KOPT-K1 (cell line): Measurements from ENCODE around the gene HBB.

ENCODE experiments used
- H3K27ac ChIP-seq: fragments of 200-600 bp; sonication (generic); 2 replicates; pipeline ENCODE4 v1.5.1; 2016; ENCODE audit warnings: antibody characterized with exemption, mild to moderate bottlenecking, low read depth, low read length; ENCODE audit not compliant: poor library complexity, severe bottlenecking
- H3K36me3 ChIP-seq: fragments of 200-600 bp; sonication (generic); 2 replicates; pipeline ENCODE4 v1.5.1; 2017; ENCODE audit warnings: antibody characterized with exemption, mild to moderate bottlenecking, low read length, moderate library complexity; ENCODE audit not compliant: insufficient read depth
- H3K9me3 ChIP-seq: fragments of 200-600 bp; sonication (generic); 2 replicates; pipeline ENCODE4 v1.5.1; 2017; ENCODE audit warnings: antibody characterized with exemption, low read length, mild to moderate bottlenecking; ENCODE audit not compliant: insufficient read depth, poor library complexity, severe bottlenecking

HBB gene

DNA sequence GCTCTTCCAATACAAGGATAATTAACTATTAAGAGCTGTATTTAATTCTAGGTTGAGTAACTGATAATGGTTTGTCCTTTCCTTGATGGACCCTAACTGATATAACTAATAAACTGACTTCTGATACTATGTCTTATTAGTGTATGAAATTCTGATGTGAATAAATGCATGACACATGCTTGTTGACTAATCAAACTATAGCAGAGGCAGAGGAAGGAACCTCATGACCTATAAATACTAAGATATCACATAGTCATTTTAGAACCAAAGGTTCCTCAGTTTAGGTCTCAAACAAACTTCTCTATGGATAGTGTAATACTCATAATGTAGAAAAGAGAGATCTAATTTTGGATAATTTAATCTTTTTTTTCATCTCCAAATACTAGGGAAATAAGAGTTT, 12.2 kb upstream of the HBB start:
- H3K36me3 ChIP-seq: no peaks in the 10 kb centered on the region
- H3K27ac ChIP-seq: no peak overlapping the region
- H3K9me3 ChIP-seq: no peaks in the 10 kb centered on the region

DNA sequence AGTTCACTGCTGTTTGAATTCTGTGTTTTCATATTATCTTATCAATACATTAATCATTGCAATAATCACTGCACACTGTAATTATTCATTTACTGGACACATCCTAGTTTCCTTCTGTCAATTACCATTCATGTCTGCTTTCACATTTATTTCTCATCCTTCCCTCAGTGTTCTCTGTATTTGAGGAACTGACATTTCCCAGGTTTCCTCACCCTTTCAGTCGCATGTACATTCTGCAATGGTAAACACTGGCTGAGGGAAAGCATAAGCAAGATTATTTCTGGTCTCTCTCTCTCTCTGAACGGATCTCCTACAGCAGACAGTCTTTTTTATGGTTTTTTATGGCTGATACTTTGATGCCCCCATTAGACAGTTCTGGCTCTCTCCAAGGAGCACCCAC, 11.6 kb upstream of the HBB start:
- Histone ChIP-seq H3K27ac (no peak overlapping the region), H3K36me3 (no peaks in the 10 kb centered on the region), H3K9me3 (no peaks in the 10 kb centered on the region)

DNA sequence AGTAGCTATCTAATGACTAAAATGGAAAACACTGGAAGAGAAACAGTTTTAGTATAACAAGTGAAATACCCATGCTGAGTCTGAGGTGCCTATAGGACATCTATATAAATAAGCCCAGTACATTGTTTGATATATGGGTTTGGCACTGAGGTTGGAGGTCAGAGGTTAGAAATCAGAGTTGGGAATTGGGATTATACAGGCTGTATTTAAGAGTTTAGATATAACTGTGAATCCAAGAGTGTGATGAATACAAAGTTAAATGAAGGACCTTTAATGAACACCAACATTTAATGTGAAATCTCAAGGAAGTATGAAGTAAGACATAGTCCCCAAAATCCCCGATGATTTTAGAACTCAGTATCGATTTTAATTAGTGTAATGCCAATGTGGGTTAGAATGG, 10.5 kb upstream of the HBB start:
- Histone ChIP-seq H3K36me3 (no peaks in the 10 kb centered on the region), H3K9me3 (no peaks in the 10 kb centered on the region), H3K27ac (no peak overlapping the region)

DNA sequence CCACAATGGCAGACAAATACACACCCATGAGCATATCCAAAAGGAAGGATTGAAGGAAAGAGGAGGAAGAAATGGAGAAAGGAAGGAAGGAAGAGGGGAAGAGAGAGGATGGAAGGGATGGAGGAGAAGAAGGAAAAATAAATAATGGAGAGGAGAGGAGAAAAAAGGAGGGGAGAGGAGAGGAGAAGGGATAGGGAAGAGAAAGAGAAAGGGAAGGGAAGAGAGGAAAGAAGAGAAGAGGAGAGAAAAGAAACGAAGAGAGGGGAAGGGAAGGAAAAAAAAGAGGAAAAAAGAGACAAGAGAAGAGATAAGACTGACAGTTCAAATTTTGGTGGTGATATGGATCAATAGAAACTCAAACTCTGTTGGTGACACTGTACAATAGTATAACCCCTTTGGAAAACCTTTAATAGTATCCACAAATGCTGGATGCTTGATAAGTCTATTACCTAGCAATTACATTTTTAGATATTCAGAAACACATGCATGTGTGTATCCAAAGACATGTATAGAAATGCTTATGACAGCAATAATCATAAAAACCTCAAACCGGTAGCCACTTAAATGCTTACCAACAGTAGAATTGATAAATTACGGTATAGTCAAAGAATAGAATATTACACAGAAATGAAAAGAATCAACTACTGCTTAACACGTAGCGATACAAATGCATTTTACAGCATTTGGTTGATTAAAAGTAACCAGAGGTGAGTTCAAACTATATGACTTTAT, 8.7 kb upstream of the HBB start:
- Histone ChIP-seq H3K36me3 (no peaks in the 10 kb centered on the region), H3K27ac (no peak overlapping the region), H3K9me3 (no peaks in the 10 kb centered on the region)

DNA sequence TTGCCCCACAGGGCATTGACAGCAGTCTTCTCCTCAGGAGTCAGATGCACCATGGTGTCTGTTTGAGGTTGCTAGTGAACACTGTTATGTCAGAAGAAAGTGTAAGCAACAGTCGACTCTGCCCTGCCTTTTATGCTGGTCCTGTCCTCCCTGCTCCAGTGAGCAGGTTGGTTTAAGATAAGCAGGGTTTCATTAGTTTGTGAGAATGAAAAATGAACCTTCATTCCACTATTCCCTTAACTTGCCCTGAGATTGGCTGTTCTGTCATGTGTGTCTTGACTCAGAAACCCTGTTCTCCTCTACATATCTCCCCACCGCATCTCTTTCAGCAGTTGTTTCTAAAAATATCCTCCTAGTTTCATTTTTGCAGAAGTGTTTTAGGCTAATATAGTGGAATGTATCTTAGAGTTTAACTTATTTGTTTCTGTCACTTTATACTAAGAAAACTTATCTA, 7.5 kb upstream of the HBB start, which contains the start of gene HBD:
TSS of gene HBD (minus strand) at position 103 of the 454 bp plus-strand sequence. CDS start at position 53, 50 bp downstream.
- no peaks in the 10 kb centered on the region for H3K9me3 ChIP-seq
- H3K36me3 ChIP-seq: no peaks in the 10 kb centered on the region
- H3K27ac ChIP-seq: no peak within 1 kb of the TSS

DNA sequence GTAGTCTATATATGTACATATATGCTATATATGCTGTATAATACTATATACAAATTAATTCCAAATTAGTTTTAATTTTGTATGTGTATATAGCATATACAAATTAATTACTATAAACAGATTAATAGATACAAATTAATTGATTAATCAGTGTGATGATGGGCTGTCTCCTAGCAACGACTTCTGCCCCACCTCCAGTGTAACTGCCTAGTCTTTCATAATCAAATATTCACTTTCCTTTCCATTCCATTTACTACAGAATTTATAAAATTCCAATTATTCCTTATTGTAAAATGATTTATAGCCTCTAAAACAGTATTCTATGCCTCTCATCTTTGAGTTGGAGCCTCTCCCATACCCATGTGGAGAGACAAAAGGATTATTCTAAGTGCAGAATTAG, 6.4 kb upstream of the HBB start:
- Histone ChIP-seq H3K27ac (no peak overlapping the region), H3K9me3 (no peaks in the 10 kb centered on the region), H3K36me3 (no peaks in the 10 kb centered on the region)

DNA sequence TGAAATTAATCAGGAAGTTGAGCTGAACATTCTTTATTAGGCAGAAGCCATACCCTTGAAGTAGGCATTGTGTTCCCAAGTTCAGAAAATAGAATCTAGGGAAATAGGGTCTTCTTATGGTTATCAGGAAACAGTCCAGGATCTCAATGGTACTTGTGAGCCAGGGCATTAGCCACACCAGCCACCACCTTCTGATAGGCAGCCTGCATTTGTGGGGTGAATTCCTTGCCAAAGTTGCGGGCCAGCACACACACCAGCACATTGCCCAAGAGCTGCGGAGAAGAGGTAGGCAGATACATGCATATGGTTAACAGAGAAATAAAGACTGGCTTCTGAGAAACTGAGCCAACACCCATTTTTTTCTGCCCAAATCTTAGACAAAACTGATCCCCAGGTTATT, 6.0 kb upstream of the HBB start:
- no peaks in the 10 kb centered on the region for H3K36me3 ChIP-seq
- no peak overlapping the region for H3K27ac ChIP-seq
- no peaks in the 10 kb centered on the region for H3K9me3 ChIP-seq

DNA sequence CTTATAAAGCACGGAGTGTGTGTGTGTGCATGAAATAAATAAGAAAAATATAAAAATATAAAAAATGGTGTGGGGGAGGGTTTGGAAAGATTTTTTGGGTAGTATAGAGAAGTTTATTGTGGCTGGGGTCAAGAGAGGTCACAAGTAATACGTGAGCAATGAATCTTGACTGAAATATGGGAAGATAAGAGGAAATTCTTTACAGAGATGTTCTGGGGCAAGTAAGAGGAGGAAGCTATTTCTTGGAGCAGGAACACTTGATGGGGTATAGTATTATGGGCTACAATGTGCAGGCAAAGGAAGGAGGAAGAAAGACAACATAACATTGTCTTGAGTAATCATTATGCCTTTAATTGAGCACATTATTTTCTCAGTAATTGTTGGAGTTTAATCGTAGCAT, 5.3 kb upstream of the HBB start:
- H3K9me3 ChIP-seq: no peaks in the 10 kb centered on the region
- no peak overlapping the region for H3K27ac ChIP-seq
- H3K36me3 ChIP-seq: no peaks in the 10 kb centered on the region

DNA sequence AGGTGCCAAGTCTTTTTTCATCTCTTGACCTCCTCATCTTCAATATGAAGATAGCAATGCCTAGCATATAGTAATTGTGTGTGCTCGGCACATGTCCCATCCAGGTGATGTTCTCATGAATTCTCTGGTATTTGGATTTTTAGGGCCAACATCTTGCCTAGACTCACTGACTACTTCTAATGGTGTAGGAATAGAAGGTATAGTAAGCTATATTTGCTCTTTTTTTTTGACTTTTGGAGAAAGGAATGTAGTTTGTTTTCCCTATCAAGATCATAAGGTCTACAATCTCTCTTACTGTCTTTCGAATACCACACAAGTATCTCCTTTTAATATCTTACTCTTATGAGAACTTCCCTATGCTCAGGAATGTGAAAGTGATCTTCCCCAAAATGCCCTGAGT, 4.2 kb upstream of the HBB start:
- no peaks in the 10 kb centered on the region for H3K36me3 ChIP-seq
- H3K27ac ChIP-seq: no peak overlapping the region

DNA sequence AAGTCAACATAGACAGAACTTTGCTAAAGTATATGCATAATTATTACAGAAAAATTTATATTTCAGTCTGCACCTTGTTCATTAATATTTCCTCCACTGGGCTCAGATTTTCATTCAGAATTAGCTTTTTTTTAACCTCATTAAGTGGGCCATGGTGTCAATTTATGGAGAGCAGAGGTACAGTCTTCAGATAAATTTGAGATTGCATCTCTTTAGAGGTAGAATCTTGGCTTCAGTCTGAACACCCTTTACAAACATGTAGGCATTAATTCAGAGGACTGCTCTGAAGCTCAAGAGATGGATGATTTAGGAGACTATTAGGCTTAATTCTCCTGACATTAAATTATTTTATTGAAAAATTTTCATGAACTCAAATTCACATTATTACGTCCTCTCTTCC, 3.4 kb upstream of the HBB start:
- no peaks in the 10 kb centered on the region for H3K36me3 ChIP-seq
- no peak overlapping the region for H3K27ac ChIP-seq
- H3K9me3 ChIP-seq: no peaks in the 10 kb centered on the region

More for the DNA sequence above, 4.2 kb upstream of the HBB start:
- H3K9me3 ChIP-seq: no peaks in the 10 kb centered on the region

DNA sequence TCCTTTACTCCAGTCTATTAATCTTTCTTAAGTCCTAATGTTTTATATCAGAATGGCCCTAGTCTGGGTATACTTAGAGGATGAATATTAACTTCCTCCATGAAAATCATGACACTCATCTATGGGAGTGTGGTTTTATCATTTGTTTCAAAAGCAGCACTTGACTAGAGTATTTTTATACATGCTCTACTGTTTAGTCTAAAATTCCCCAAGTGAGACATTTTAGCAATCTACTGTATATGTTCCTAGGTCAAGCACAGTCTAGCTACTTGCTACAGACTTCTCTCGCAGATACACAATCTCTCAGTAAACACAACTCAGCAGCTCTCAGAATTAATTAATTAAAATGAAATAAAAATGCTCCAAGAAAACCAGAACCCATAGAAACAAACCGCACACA, 2.9 kb upstream of the HBB start:
- no peaks in the 10 kb centered on the region for H3K9me3 ChIP-seq
- no peak overlapping the region for H3K27ac ChIP-seq
- H3K36me3 ChIP-seq: no peaks in the 10 kb centered on the region

DNA sequence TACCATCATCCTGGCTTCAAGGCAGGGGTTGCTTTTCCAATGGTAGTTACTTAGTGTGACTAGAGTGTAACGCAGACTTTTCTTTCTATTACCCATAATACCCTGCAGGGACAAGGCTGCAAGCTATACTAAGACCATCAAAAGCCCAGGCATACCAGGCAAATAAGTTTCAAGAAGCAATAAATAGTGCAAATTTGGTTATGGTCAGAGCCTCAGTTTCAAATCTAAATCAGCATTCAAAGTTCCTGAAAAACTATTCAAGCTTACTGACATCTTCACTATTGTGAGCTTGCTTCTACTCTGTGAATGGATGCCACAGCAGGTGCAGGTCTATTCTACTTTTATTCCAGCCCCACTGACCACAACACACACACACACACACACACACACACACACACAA, 2.5 kb upstream of the HBB start:
- Histone ChIP-seq H3K27ac (no peak overlapping the region), H3K36me3 (no peaks in the 10 kb centered on the region), H3K9me3 (no peaks in the 10 kb centered on the region)

DNA sequence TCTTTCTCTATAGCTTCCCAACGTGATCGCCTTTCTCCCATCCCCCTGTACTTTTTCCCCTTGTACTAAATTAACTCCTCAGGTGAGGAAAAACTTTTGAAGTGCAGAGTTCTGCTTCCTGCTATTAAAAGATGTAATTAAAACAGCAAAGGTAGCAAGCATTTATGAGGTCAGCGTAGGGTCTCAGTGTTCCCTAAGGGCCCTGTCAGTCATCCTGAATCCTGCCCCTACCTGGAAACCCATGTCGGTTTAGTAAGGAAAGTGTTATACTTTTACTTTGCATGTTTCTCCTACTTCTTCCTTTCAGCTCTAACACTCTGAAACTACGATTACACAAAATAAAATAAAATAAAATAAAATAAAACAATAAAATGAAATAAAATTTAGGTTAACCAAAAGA, 1.3 kb upstream of the HBB start:
- Histone ChIP-seq H3K9me3 (no peaks in the 10 kb centered on the region), H3K27ac (no peak overlapping the region), H3K36me3 (no peaks in the 10 kb centered on the region)

DNA sequence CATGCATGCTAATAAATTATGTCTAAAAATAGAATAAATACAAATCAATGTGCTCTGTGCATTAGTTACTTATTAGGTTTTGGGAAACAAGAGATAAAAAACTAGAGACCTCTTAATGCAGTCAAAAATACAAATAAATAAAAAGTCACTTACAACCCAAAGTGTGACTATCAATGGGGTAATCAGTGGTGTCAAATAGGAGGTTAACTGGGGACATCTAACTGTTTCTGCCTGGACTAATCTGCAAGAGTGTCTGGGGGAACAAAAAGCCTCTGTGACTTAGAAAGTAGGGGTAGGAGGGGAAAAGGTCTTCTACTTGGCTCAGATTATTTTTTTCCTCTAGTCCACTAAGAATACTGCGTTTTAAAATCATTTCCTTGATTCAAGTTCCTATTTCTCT, 810 bp upstream of the HBB start:
- Histone ChIP-seq H3K9me3 (no peaks in the 10 kb centered on the region), H3K27ac (no peak overlapping the region), H3K36me3 (no peaks in the 10 kb centered on the region)

DNA sequence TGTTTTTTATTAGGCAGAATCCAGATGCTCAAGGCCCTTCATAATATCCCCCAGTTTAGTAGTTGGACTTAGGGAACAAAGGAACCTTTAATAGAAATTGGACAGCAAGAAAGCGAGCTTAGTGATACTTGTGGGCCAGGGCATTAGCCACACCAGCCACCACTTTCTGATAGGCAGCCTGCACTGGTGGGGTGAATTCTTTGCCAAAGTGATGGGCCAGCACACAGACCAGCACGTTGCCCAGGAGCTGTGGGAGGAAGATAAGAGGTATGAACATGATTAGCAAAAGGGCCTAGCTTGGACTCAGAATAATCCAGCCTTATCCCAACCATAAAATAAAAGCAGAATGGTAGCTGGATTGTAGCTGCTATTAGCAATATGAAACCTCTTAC, 1.4 kb downstream of the HBB start:
- Histone ChIP-seq H3K9me3 (no peaks in the 10 kb centered on the region), H3K36me3 (no peaks in the 10 kb centered on the region), H3K27ac (no peak overlapping the region)
